IPS-18a (cell line): ENCODE results near the gene GIPC1.
A peak's percentile ranks its signal among the peaks of the same experiment; 100 is the strongest.
"Not testable (repeated sequence)": the region's sequence is repeated elsewhere in the genome, so short reads cannot be mapped to it uniquely, and the experiment has no call there.

Experiments
- H3K27ac ChIP-seq: one replicate; pipeline ENCODE4 v1.5.1; 2013; ENCODE audit warnings: low read length
- H3K27me3 ChIP-seq: one replicate; pipeline ENCODE4 v1.6.1; 2013; ENCODE audit warnings: mild to moderate bottlenecking, low read length; ENCODE audit not compliant: control insufficient read depth, insufficient read depth
- H3K36me3 ChIP-seq: one replicate; pipeline ENCODE4 v1.6.1; 2013; ENCODE audit warnings: low read depth, low read length; ENCODE audit not compliant: control insufficient read depth
- H3K4me1 ChIP-seq: one replicate; pipeline ENCODE4 v1.6.1; 2013; ENCODE audit warnings: low read depth, low read length; ENCODE audit not compliant: control insufficient read depth
- H3K4me3 ChIP-seq: one replicate; pipeline ENCODE4 v1.5.1; 2013; ENCODE audit warnings: low read length
- H3K9ac ChIP-seq: one replicate; pipeline ENCODE4 v1.6.1; 2013; ENCODE audit warnings: mild to moderate bottlenecking, low read length, moderate library complexity
- H3K9me3 ChIP-seq: one replicate; pipeline ENCODE4 v1.6.1; 2013; ENCODE audit warnings: low read depth, low read length; ENCODE audit not compliant: control insufficient read depth

Gene GIPC1

DNA sequence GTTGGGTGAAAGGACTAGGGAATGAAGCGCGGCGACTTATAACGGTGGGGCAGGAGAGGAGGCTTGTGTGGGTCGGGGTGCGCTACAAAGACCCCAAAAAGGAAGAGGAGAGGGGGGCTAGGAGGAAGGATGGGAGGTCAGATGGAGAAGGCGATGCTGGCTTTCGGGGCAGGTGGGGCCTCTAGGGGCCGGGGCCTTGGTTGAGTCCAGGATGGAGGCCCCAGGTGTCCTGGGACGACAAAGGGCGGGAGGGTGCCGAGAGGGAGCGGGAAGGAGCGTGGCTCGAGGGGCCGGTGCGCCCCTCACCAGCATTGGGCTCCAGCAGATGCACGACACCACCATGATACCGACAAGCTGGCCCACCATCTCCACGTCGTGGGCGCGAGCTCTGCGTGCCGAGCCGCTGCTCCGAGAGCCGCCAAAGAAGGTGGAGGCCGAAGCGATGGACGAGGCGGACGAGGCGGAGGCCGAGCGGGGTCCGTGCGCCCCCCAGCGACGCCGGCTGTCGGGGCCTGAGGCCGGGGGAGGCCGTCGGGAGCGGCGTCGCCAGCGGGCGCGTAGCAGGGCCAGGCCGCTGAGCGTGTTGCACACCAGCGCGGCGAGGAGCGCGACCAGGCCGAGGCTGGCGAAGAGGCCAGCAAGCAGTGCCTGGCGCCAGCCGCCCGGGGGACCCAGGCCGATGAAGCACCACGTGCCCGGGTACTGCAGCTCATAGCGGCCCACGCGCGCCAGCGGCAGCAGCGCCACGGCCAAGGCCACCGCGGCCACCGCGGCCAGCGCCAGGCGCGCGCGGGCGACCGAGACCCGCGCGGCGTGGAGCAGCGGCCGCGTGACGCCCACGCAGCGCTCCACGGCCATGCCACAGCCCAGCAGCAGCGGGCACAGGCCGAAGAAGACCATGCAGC is 22.6 kb downstream of the GIPC1 start:
- peaks cover 18% of the 10 kb centered on the region for H3K36me3 ChIP-seq
- H3K4me1 ChIP-seq: peaks cover 5% of the 10 kb centered on the region
- H3K9me3 ChIP-seq: no peaks in the 10 kb centered on the region
- H3K27ac ChIP-seq: no peak overlapping the region
- no peak overlapping the region for H3K9ac ChIP-seq
- peak overlapping the region; percentile 58 for H3K4me3 ChIP-seq
- H3K27me3 ChIP-seq: no peaks in the 10 kb centered on the region

DNA sequence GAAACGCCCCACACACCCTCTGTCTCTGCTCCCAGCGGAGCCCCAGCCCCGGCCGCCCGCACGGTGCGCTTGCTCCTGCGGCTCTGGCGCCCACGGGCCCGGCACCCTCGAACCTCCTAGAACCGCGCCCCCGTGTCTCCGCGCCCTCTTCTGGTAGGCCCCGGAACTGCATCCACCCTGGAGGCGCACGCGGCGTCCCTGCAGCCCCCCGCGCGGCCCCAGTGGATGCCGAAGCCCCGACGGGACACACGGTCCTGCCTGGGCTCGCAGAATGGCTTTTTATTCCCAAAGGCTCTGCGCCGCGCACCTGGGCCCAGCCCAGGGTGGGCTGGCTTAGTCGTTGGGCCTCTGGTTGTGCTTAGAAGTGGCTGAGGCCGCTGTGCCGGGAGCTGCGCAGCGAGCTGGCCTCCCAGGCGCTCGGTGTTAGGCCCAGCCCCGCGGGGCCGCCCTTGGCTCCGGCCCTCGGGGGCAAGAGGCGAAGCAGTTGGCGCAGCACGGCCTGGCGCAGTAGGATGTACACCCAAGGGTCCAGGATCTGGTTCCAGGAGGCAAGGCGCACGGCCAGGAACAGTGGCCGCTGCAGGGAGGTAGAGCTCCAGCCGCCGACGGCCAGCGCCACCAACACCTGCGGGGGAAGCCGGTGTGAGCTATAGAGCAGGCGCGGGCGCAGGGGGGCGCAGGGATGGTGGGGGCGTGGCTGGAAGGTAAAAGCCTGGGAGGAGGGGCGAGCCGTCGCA is 23.6 kb downstream of the GIPC1 start:
- Histone ChIP-seq H3K9me3 (no peaks in the 10 kb centered on the region), H3K4me3 (peak overlapping the region; percentile 58), H3K36me3 (peaks cover 13% of the 10 kb centered on the region), H3K4me1 (peaks cover 5% of the 10 kb centered on the region), H3K27me3 (no peaks in the 10 kb centered on the region), H3K27ac (no peak overlapping the region), H3K9ac (peak overlapping the region; percentile 62)

DNA sequence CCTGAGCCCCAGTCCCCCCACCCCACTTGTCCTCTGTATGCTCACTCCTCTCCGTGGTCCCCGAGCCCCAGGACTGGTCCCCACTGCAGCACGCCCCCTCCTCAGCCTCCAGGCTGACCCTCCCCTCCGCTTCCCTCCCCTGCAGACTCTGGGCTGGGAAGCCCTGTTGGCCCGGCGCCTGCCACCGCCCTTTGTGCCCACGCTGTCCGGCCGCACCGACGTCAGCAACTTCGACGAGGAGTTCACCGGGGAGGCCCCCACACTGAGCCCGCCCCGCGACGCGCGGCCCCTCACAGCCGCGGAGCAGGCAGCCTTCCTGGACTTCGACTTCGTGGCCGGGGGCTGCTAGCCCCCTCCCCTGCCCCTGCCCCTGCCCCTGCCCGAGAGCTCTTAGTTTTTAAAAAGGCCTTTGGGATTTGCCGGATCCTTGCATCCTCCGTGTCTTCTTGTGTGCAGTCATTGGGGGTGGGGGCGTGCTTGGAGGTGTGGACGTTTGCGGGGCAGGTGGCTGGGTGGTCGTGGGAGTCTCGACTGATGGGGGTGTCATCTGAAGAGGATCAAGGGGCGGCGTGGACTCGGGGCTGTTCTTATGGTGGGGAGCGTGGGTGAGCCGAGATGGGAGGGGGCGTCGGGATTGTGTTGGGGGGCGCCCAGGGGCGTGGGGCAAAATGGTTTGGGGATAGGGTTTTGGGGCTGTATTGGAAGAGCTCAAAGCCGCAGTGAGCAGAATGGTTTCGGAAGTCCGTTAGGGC is 24.3 kb downstream of the GIPC1 start:
- Histone ChIP-seq H3K4me1 (peaks cover 5% of the 10 kb centered on the region), H3K36me3 (peaks cover 13% of the 10 kb centered on the region), H3K4me3 (no peak overlapping the region)

DNA sequence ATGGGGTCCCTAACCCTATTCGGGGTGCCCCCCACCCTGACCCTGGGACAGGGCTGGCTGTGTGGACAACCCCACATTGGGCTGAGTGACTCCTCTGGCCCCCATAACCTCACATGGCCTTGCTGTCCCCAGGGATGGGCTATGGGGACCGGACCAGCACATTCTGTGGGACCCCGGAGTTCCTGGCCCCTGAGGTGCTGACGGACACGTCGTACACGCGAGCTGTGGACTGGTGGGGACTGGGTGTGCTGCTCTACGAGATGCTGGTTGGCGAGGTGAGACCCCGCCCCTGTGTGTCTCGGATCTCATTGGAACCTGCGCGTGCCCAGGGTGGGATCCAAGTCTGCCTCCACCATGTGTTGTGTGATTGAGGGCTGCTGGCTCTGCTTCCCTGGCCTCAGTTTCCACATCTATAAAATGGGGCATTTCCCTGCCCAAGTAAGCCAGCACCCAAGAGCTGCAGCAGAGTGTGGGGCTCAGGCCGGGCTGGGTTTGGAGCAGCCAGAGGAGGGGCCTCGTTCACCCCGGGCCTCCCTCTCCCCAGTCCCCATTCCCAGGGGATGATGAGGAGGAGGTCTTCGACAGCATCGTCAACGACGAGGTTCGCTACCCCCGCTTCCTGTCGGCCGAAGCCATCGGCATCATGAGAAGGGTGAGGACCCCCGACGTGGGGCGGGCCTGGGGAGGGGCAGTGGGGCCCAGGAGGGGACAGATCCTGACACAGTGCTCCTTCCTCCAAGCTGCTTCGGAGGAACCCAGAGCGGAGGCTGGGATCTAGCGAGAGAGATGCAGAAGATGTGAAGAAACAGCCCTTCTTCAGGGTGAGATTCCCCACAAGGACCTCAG is 25.7 kb downstream of the GIPC1 start:
- Histone ChIP-seq H3K9me3 (no peaks in the 10 kb centered on the region), H3K4me1 (peaks cover 5% of the 10 kb centered on the region), H3K9ac (no peak overlapping the region), H3K27ac (no peak overlapping the region), H3K27me3 (no peaks in the 10 kb centered on the region), H3K4me3 (no peak overlapping the region), H3K36me3 (peaks cover 13% of the 10 kb centered on the region)

More for the DNA sequence above, 24.3 kb downstream of the GIPC1 start:
- Histone ChIP-seq H3K27me3 (no peaks in the 10 kb centered on the region), H3K9me3 (no peaks in the 10 kb centered on the region), H3K27ac (no peak overlapping the region), H3K9ac (no peak overlapping the region)

DNA sequence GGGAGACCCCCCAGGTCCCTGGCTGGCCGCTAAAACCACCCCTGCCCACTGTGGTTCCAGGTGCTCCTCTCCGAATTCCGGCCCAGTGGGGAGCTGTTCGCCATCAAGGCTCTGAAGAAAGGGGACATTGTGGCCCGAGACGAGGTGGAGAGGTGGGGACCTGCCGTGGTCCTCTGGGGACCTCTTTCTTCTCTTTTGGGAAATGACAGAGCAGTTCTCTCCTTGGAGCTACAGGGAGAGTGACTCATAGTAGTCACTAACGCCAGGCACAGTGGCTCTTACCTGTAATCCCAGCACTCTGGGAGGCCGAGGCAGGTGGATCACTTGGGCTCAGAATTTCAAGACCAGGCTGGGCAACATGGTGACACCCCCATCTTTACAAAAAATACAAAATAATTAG is 28.1 kb downstream of the GIPC1 start:
- H3K9ac ChIP-seq: no peak overlapping the region
- H3K36me3 ChIP-seq: peaks cover 23% of the 10 kb centered on the region

DNA sequence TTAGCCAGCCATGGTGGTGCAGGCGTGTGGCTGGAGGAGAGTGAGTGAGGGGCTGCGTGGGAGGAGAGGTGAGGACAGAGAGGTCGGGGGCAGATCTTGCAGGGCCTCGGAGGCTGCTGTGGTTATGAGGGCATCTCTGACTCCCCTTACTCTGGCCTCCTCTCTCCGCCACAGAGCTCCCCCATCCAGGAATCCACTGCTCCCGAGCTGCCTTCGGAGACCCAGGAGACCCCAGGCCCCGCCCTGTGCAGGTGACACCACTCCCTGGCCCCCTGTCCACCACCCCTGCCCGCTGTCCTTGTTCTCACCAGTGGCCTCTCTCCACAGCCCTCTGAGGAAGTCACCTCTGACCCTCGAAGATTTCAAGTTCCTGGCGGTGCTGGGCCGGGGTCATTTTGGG is 28.5 kb downstream of the GIPC1 start:
- no peaks in the 10 kb centered on the region for H3K27me3 ChIP-seq
- H3K27ac ChIP-seq: no peak overlapping the region
- no peaks in the 10 kb centered on the region for H3K4me1 ChIP-seq
- peaks cover 23% of the 10 kb centered on the region for H3K36me3 ChIP-seq
- no peaks in the 10 kb centered on the region for H3K9me3 ChIP-seq
- H3K4me3 ChIP-seq: no peak overlapping the region
- no peak overlapping the region for H3K9ac ChIP-seq

More for the DNA sequence above, 28.1 kb downstream of the GIPC1 start:
- Histone ChIP-seq H3K27ac (no peak overlapping the region), H3K9me3 (no peaks in the 10 kb centered on the region), H3K27me3 (no peaks in the 10 kb centered on the region), H3K4me1 (peaks cover under 1% of the 10 kb centered on the region), H3K4me3 (no peak overlapping the region)

DNA sequence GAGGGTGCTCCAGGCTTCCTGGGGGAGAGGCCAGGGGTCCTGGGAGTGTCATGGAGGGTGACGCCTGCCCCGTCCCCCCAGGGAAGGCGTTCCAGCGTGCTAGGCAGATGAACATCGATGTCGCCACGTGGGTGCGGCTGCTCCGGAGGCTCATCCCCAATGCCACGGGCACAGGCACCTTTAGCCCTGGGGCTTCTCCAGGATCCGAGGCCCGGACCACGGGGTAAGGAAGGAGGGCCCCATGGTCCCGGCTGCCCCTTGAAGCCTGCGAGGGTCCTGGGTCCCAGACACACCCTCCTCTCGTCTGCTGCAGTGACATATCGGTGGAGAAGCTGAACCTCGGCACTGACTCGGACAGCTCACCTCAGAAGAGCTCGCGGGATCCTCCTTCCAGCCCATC is 32.2 kb downstream of the GIPC1 start:
- Histone ChIP-seq H3K9me3 (no peaks in the 10 kb centered on the region), H3K36me3 (peaks cover 11% of the 10 kb centered on the region), H3K4me1 (no peaks in the 10 kb centered on the region), H3K27ac (no peak overlapping the region), H3K27me3 (no peaks in the 10 kb centered on the region), H3K4me3 (no peak overlapping the region), H3K9ac (no peak overlapping the region)

DNA sequence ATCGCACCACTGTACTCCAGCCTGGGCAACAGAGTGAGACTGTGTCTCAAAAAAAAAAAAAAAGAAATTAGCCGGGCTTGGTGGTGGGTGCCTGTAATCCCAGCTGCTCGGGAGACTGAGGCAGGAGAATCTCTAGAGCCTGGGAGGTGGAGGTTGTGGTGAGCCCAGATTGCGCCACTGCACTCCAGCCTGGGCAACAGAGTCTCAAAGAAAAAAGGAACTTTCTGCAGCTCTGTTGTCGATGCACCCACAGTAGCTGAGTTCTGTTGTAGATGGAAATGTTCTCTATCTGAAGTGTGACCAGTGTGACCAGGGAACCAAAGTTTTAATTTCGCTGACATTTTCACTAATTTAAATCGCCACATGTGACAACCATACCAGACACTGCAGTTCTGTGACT is 33.5 kb downstream of the GIPC1 start:
- peaks cover 11% of the 10 kb centered on the region for H3K36me3 ChIP-seq
- H3K27me3 ChIP-seq, H3K9me3 ChIP-seq, H3K4me3 ChIP-seq, H3K9ac ChIP-seq, H3K4me1 ChIP-seq, H3K27ac ChIP-seq: not testable (repeated sequence)

DNA sequence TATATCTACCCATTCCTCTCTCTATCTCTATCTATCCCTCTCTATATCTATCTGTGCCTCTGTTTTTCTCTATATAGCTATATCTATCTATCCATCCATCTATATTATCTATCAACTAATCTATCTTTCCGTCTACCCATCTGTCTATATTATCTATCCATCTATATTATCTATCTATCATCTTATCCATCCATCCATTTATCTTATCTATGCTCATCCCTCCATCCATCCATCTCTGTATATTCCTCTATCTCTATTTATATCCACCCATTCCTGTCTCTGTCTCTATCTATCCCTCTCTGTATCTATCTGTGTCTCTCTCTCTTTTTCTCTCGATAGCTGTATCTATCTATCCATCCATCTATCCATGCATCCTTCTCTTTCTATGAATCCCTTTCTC is 35.0 kb downstream of the GIPC1 start:
- Histone ChIP-seq H3K9me3 (no peaks in the 10 kb centered on the region), H3K27ac (no peak overlapping the region), H3K36me3 (peaks cover 11% of the 10 kb centered on the region), H3K9ac (no peak overlapping the region), H3K27me3 (no peaks in the 10 kb centered on the region), H3K4me3 (no peak overlapping the region), H3K4me1 (no peaks in the 10 kb centered on the region)

DNA sequence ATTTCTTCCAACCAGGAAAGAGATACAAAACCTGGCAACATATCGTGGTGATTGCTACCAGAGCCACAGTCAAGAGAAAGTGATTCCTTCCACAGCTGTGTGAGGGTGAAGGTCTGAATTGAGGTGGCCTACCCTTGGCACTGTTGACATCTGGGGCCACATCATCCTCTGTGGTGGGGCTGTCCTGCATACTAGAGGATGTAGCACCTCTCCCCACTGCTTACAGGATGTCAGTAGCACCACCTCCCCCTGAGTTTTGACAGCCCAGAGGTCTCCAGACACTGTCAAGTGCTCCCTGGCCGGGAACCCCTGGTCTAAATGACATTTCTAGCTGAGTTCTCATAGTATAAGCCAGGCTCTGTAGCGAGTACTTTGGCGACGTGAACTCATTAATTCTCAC is 36.2 kb downstream of the GIPC1 start:
- Histone ChIP-seq H3K4me3 (no peak overlapping the region), H3K9me3 (no peaks in the 10 kb centered on the region), H3K36me3 (peaks cover 11% of the 10 kb centered on the region)

DNA sequence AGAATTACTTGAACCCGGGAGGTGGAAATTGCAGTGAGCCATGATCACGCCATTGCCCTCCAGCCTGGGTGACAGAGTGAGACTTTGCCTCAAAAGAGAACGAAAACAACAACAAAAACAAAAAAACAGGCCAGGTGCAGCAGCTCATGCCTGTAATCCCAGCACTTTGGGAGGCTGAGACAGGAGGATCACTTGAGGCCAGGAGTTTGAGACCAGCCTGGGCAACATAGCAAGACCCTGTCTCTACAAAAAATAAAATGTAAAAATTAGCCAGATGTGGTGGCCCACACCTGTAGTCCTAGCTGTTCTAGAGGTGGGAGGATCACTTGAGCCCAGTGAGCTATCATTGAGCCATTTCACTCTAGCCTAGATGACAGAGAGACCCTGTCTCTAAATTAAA is 43.6 kb downstream of the GIPC1 start:
- H3K4me1 ChIP-seq, H3K27ac ChIP-seq, H3K9ac ChIP-seq, H3K36me3 ChIP-seq, H3K9me3 ChIP-seq, H3K4me3 ChIP-seq, H3K27me3 ChIP-seq: not testable (repeated sequence)

More for the DNA sequence above, 36.2 kb downstream of the GIPC1 start:
- H3K27ac ChIP-seq: no peak overlapping the region
- H3K9ac ChIP-seq: no peak overlapping the region
- H3K4me1 ChIP-seq: no peaks in the 10 kb centered on the region
- H3K27me3 ChIP-seq: no peaks in the 10 kb centered on the region
